GM12875 (cell line): ENCODE results near the gene LPP.

ENCODE experiments used
- H3K4me3 ChIP-seq: one replicate; pipeline ENCODE4 v1.5.1; 2011; ENCODE audit warnings: low read depth, low read length, control low read depth
- TF ChIP-seq, protein P1 (sequence below): IDR thresholded peaks from 2 replicates; pipeline ENCODE4 v1.5.1; 2011; ENCODE audit warnings: low read depth, mild to moderate bottlenecking, control low read depth, inconsistent platforms, low read length, moderate library complexity, borderline replicate concordance; ENCODE audit not compliant: insufficient read depth

LPP gene

DNA sequence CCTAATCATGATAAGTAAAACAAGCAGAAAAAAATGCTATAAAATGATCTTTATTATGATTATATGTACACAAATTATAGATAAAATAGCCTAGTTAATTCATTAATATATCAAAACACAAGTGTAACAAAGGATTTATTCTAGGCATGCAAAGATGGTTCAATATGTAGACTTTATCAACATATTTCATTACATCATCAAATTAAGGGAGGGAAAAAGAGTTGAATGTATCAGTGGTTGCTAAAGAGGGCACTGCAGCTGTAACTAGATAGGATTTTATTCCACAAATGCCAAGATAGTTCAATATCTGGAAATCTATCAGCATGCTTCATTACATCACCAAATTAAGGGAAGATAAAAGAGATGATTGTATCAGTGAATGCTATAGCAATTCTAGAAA, 248.3 kb downstream of the LPP start:
- TF ChIP-seq, protein P1, sequence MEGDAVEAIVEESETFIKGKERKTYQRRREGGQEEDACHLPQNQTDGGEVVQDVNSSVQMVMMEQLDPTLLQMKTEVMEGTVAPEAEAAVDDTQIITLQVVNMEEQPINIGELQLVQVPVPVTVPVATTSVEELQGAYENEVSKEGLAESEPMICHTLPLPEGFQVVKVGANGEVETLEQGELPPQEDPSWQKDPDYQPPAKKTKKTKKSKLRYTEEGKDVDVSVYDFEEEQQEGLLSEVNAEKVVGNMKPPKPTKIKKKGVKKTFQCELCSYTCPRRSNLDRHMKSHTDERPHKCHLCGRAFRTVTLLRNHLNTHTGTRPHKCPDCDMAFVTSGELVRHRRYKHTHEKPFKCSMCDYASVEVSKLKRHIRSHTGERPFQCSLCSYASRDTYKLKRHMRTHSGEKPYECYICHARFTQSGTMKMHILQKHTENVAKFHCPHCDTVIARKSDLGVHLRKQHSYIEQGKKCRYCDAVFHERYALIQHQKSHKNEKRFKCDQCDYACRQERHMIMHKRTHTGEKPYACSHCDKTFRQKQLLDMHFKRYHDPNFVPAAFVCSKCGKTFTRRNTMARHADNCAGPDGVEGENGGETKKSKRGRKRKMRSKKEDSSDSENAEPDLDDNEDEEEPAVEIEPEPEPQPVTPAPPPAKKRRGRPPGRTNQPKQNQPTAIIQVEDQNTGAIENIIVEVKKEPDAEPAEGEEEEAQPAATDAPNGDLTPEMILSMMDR: no peak
- H3K4me3 ChIP-seq: no peak overlapping the region

DNA sequence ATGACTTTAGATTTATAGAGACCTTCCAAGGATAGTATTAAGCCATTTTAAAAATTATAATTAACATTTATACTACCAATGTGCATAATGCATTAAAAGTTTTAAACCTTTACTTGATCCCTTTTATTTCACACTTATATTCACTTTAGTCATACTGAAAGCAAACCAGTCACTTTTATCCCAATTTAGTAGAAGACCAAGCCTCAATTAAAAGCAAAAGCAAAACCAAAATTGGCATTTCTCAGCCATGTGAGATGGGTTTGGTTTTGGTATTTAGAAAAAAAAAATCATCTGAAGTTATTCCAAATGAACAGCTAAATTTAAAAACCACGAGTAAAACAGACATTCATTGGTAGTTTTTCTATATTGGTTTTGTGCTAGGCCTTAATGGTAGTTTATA, 249.4 kb downstream of the LPP start:
- no peak overlapping the region for H3K4me3 ChIP-seq
- TF ChIP-seq, protein P1: no peak

DNA sequence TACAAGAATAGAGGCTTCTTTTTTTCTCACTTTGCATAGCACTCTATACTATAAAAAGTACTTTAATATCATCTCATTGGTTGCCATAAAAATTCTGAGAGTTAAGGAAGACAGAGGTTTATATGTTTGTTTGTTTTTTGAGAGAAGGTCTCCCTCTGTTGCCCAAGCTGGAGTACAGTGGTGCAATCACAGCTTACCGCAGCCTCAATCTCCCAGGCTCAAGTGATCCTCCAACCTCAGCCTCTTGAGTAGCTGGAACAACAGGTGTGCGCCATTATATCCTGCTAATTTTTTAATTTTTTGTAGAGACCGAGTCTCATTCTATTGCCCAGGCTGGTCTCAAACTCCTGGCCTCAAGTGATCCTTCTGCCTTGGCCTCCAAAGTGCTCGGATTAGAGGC, 250.2 kb downstream of the LPP start:
- TF ChIP-seq, protein P1: no peak
- no peak overlapping the region for H3K4me3 ChIP-seq

DNA sequence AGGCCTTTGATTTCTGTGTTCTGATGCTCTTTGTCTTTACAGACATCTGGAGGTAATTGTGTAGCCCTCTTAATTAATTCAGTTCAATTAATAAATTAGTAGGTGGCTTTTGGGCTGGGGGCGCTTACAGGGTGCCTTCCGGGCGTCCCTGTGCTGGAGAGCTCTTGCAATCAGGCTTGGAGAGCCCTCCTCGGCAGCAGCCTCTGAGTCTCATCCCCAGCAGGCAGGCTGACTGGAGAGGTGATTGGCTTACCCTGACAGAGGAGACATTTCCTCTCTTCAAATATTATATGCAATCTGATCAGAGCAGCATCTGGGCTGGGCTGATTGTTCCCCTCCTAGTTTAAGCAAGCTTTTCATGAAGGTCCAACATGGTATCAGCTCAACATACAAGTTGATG, 250.7 kb downstream of the LPP start:
- TF ChIP-seq, protein P1: no peak
- H3K4me3 ChIP-seq: no peak overlapping the region

DNA sequence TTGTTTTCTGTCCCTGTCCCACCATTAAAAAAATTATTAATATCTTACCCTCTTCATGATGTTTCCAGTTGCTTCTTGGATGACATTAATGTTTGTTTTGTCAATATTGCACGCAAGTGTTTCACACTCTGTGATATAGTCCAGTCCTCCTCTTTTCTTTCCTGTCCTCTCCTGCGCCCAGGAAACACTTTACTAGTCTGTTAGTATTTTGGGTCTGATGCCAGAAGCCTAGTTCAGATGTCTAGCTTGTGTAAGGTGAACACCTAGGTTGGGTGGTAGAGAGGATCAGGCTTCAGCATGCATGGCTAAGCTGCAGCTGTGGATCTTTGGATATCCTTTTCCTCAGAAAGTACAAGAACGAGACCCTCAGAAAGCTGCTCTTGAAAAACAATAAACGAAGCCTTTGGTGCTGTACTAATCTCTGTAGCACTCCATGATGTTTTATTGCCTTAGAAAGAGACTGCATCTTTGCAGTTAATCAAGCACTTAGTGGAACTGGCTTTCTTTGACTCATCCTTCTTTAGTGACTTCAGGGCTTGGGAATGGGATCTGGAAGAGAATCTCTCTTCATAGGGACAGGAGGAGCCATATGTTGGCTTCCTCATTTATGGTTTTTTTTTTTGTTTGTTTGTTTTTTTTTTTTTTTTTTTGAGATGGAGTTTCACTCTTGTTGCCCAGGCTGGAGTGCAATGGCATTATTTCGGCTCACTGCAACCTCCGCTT, 253.4 kb downstream of the LPP start:
- H3K4me3 ChIP-seq: no peak overlapping the region
- TF ChIP-seq, protein P1: no peak

DNA sequence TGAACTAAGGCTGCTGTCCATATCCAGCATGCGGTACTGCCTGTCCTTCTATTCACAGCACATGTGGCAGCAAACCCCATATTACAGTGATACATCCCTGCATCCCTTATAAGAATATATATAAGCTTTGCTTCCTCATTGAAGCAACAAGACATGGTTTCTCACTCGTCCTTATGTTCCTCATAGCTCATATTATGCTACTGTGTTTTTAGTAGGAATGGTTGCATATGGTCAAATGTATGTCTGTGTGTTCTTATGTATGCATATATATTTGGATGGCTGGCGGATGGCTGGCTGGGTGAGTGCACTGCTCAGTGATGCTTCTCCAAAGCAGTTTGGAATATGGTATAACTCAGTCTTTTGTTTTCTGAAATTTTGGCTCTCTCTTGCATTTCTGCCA, 254.9 kb downstream of the LPP start:
- TF ChIP-seq, protein P1: no peak
- no peak overlapping the region for H3K4me3 ChIP-seq

DNA sequence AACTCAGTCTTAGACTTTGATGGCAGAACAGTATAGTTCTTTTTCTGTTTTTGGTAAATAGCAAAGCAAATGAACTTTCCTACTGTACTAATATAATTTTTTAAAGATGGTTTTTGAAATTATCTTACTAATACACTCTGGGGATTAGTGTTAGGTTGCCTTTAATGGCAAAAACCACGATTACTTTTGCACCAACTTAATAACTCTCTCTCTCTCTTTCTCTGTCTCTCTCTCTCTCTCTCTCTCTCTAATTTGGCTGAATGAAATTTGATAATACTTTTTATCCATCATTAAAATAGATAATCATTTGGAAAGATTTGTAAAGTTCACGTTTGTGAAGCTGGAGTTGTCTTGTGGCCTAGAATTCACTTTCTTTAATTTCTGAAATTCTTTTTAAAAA, 257.8 kb downstream of the LPP start:
- H3K4me3 ChIP-seq: no peak overlapping the region
- TF ChIP-seq, protein P1: no peak
